GM18909 (cell line): ENCODE data around the gene GRK5.
A peak's percentile ranks its signal among the peaks of the same experiment; 100 is the strongest.
"Not testable (repeated sequence)": the region's sequence is repeated elsewhere in the genome, so short reads cannot be mapped to it uniquely, and the experiment has no call there.

Experiments used
- ATAC-seq: cut with Tn5 transposase; IDR thresholded peaks from one replicate; pipeline ENCODE4 v1.9.1; 2021; ENCODE audit warnings: mild to moderate bottlenecking; ENCODE audit not compliant: unreplicated experiment, poor library complexity

GRK5 gene

GRCh38 chr10:119461380-119461779, 254.0 kb downstream of the GRK5 start:
- ATAC-seq: peak; percentile 60

- ATAC-seq: peak; percentile 60
Observed at GRCh38 chr10:119461923-119462322, 254.6 kb downstream of the GRK5 start.

- no peak for ATAC-seq
Observed at GRCh38 chr10:119462773-119463172, 255.4 kb downstream of the GRK5 start.

- ATAC-seq: not testable (repeated sequence)
Observed at GRCh38 chr10:119463195-119463594, 255.8 kb downstream of the GRK5 start.

GRCh38 chr10:119465085-119465484, 257.7 kb downstream of the GRK5 start:
- ATAC-seq: no peak

- ATAC-seq: no peak
Observed at GRCh38 chr10:119466076-119466475, 258.7 kb downstream of the GRK5 start.

- peak; percentile 64 for ATAC-seq
Observed at GRCh38 chr10:119466655-119467054, 259.3 kb downstream of the GRK5 start.

- no peak for ATAC-seq
Observed at GRCh38 chr10:119468542-119469324, 261.4 kb downstream of the GRK5 start.

GRCh38 chr10:119469325-119469707, 261.9 kb downstream of the GRK5 start:
- ATAC-seq: no peak

GRCh38 chr10:119469846-119470245, 262.5 kb downstream of the GRK5 start:
- no peak for ATAC-seq

GRCh38 chr10:119470920-119471702, 263.7 kb downstream of the GRK5 start:
- ATAC-seq: no peak

GRCh38 chr10:119473771-119474170, 266.4 kb downstream of the GRK5 start:
- ATAC-seq: no peak

- ATAC-seq: no peak
Observed at GRCh38 chr10:119474606-119475005, 267.2 kb downstream of the GRK5 start.

GRCh38 chr10:119477444-119477843, 270.1 kb downstream of the GRK5 start:
- ATAC-seq: peak; percentile 46

- peak; percentile 90 for ATAC-seq
Observed at GRCh38 chr10:119478111-119478802, 270.9 kb downstream of the GRK5 start.

GRCh38 chr10:119478811-119479341, 271.5 kb downstream of the GRK5 start:
- no peak for ATAC-seq

- ATAC-seq: no peak
Observed at GRCh38 chr10:119479532-119479931, 272.2 kb downstream of the GRK5 start.

- ATAC-seq: no peak
Observed at GRCh38 chr10:119480667-119481066, 273.3 kb downstream of the GRK5 start.

- no peak for ATAC-seq
Observed at GRCh38 chr10:119481781-119482426, 274.5 kb downstream of the GRK5 start.

- ATAC-seq: no peak
Observed at GRCh38 chr10:119483001-119483400, 275.6 kb downstream of the GRK5 start.
